PFSK-1 (cell line): ENCODE measurements around the gene AGRN.

Experiments
- POLR2AphosphoS5 ChIP-seq: IDR thresholded peaks from 2 replicates; pipeline ENCODE4 v1.6.1; 2012; ENCODE audit warnings: low read depth, mild to moderate bottlenecking, control low read depth, low read length, moderate library complexity
- TAF1 ChIP-seq: IDR thresholded peaks from 2 replicates; pipeline ENCODE4 v1.6.1; 2012; ENCODE audit warnings: low read length, control low read depth, borderline replicate concordance; ENCODE audit not compliant: insufficient read depth

DNA sequence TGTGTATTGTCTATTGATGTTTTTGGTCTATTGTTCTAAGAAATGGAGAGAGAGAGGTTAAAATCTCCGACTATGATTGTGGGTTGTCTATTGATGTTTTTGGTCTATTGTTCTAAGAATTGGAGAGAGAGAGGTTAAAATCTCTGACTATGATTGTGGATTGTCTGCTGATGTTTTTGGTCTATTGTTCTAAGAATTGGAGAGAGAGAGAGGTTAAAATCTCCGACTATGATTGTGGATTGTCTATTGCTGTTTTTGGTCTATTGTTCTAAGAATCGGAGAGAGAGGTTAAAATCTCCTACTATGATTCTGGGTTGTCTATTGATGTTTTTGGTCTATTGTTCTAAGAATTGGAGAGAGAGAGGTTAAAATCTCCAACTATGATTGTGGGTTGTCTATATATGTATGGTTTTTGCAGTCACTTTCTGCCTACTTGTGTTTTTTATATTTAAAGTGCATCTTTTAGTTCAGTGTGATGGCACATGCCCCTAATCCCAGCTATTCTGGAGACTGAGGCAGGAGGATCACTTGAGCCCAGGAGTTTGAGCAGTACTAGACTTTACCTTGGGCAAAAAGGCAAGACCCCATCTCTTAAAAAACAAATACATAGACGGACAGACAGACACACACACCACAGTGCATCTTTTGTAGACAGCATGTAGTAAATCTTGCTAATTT, 79.7 kb downstream of the AGRN start:
- TF ChIP-seq POLR2AphosphoS5 (no peak), TAF1 (no peak)
